ENCODE results near the gene CCDC88C.

CCDC88C gene

DNA sequence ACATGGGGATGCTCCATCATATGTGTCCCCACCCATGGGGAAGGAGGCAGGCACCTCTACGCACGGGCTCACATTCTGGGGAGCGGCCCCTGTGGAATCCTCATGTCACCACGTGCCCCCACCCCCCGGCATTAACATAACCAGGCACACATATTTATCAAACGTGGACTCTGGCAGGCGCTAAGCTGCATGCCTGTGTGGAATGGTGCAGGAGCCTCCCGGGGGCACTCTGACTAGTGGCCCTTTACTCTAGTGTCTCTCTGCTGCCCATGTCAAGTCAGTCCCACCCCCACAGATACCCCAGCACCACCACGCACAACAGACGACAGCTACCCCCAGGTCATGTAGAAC lies 66.1 kb downstream of the CCDC88C start:
- TF ChIP-seq, protein P1, sequence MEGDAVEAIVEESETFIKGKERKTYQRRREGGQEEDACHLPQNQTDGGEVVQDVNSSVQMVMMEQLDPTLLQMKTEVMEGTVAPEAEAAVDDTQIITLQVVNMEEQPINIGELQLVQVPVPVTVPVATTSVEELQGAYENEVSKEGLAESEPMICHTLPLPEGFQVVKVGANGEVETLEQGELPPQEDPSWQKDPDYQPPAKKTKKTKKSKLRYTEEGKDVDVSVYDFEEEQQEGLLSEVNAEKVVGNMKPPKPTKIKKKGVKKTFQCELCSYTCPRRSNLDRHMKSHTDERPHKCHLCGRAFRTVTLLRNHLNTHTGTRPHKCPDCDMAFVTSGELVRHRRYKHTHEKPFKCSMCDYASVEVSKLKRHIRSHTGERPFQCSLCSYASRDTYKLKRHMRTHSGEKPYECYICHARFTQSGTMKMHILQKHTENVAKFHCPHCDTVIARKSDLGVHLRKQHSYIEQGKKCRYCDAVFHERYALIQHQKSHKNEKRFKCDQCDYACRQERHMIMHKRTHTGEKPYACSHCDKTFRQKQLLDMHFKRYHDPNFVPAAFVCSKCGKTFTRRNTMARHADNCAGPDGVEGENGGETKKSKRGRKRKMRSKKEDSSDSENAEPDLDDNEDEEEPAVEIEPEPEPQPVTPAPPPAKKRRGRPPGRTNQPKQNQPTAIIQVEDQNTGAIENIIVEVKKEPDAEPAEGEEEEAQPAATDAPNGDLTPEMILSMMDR (IDR thresholded peaks at IDR 0.05) = no peak

DNA sequence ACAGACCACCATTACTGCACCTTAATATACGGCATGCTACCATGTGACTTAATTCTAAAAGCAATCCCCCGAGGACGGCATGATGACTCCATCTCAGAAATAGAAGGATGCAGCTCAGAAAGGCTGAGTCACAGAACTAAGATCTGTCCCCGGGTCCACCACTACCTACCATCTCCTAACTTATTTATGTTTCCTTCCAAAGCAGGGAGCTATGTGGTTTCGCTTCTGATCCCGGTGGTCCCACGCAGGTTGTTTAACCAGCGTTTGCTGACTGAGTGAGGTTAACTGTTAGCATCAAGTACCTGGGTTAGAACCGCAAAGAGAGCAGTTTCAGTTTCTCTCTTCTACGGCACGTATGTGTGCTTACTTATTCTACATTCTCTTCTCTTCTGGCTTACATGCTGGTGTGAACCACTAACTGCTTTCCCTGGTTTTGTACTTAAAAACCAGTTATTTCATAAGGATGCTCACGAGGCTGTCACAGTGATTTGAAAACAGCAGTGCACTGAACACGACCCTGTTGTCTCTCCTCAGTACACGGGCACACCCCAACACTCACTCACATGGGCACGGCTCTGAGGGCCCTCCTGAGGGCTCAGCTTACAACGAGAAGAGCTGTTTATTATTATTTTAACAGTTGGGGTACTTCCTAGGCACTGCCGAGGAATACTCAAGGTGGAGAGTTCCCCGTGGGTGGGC lies 66.7 kb downstream of the CCDC88C start:
- TF ChIP-seq, protein P1 (IDR thresholded peaks at IDR 0.05) = no peak

GRCh38 chr14:91350483-91350812 lies 67.2 kb downstream of the CCDC88C start:
- TF ChIP-seq, protein P1 (IDR thresholded peaks at IDR 0.05) = no peak

DNA sequence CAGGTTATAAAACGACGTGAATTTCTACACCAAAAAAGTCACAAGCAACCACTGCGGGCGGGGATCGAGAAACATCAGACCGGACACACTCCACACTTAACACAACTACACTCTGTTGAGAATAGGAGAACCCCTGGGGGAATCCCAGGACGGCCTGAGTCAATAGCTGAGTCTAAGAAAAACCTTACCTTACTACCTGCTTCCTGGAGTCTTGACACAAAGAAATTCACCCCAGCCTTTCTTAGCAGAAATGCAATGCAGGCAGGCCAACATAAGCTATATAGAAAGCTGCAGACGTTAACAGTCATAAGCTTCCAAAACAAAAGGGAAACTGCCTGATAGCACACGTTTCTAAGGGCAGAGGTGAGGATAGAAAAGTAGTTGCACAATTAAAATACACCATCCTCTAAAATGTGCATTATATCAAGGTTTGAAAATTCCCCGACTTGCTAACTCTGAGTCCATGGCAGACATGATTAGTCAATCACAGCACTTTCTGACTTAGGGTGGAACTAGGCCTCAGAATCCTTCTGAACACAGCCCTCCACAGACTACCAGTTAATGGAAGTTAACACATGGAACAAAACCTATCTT lies 68.0 kb downstream of the CCDC88C start:
- TF ChIP-seq, protein P1 (IDR thresholded peaks at IDR 0.05) = no peak

DNA sequence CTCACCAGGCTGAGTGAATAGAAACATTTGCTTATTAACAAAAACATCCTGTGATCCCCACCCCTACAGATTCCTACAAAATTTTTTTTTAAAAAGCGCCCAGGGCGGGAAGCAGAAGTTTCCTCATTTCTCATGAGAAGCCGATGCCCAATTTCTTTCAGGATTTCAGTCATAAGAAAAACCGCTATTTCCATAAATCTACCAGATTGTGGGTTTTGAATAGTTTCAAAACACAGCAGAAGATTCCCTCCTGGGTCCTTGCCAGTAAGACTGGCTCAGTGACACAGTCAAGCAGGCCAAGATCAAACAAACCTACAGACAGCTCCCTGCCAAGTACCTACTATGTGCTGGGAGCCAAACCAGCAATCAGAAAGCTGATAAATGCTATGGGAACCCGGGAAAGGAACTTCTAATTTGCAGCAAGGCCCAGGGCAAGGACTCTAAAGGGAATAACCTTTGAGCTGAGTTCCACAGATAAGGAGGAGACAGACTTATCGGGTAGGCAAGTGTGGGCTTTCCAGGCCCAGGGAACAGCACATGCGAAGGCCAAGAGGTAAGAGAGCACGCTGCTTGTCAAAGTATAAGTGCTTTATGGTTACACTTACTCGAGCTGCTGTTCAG lies 68.7 kb downstream of the CCDC88C start:
- TF ChIP-seq, protein P1 (IDR thresholded peaks at IDR 0.05) = no peak

DNA sequence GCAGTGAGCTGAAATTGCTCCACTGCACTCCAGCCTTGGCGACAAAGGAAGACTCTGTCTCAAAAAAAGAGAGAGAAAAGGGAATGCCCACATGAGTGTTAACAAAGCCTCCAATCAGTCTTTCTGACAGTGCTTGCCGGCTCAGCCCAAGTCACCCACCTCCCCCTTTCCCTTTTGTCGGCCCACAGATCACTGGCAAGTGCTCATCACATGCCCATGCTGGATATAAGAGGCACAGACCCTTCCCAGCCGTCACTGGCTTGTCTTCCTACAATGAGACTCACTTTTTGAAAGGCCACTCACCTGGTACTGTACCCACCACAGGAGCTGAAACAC lies 70.8 kb downstream of the CCDC88C start:
- TF ChIP-seq, protein P1 (IDR thresholded peaks at IDR 0.05) = no peak

DNA sequence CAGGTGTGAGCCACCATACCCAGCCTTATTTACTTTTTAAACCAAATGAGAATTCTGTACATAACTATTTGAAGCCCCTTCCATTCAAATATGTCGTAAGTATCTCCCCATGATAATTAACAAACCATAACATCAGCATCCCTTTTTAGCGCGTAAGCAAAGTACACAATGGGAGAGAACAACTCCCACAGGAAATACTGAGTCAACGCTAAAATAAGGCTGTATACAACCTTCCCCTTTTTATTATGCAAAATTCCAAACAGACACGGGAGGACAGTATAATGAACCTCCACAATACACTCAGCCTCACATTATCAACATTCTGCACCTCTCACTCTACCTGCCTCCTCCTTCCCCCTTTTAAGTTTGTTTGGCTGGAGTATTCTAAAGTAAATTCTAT lies 73.5 kb downstream of the CCDC88C start:
- TF ChIP-seq, protein P1 (IDR thresholded peaks at IDR 0.05) = no peak

Data from LNCAP (cell line).